Stimulated activated CD8-positive, alpha-beta memory T cell treated with anti-CD3 and anti-CD28 coated beads, Interleukin-12 subunit alpha, Interleukin-12 subunit beta, amount 100 ng/mL, for 4 hours (primary cell): ENCODE data around the gene SNAI3.

Experiments used
- DNase-seq: peaks from one replicate; pipeline ENCODE4 v3.0.0-alpha.2; 2020; ENCODE audit warnings: low read depth

SNAI3 gene

GRCh38 chr16:88634141-88634993, 51.9 kb downstream of the SNAI3 start:
- peak; percentile 51 for DNase-seq

GRCh38 chr16:88633684-88634140, 52.6 kb downstream of the SNAI3 start:
- peak; percentile 66 for DNase-seq

- no peak for DNase-seq
Measured at GRCh38 chr16:88632587-88632930, 53.7 kb downstream of the SNAI3 start.

- DNase-seq: no peak
Measured at GRCh38 chr16:88631920-88632586, 54.3 kb downstream of the SNAI3 start.

GRCh38 chr16:88631384-88631783, 54.9 kb downstream of the SNAI3 start:
- no peak for DNase-seq

- no peak for DNase-seq
Measured at GRCh38 chr16:88630941-88631340, 55.4 kb downstream of the SNAI3 start.

- no peak for DNase-seq
Measured at GRCh38 chr16:88630433-88630832, 55.9 kb downstream of the SNAI3 start.

GRCh38 chr16:88629835-88630234, 56.5 kb downstream of the SNAI3 start:
- no peak for DNase-seq

- DNase-seq: no peak
Measured at GRCh38 chr16:88628512-88628974, 57.8 kb downstream of the SNAI3 start.
